ENCODE measurements around the gene CPAMD8.
"Not testable (repeated sequence)": the region's sequence is repeated elsewhere in the genome, so short reads cannot be mapped to it uniquely, and the experiment has no call there.

CPAMD8 gene

DNA sequence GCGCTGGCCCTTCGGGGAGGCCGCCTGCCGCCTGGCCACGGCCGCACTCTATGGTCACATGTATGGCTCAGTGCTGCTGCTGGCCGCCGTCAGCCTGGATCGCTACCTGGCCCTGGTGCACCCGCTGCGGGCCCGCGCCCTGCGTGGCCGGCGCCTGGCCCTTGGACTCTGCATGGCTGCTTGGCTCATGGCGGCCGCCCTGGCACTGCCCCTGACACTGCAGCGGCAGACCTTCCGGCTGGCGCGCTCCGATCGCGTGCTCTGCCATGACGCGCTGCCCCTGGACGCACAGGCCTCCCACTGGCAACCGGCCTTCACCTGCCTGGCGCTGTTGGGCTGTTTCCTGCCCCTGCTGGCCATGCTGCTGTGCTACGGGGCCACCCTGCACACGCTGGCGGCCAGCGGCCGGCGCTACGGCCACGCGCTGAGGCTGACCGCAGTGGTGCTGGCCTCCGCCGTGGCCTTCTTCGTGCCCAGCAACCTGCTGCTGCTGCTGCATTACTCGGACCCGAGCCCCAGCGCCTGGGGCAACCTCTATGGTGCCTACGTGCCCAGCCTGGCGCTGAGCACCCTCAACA lies 136.6 kb downstream of the CPAMD8 start:
- DNase-seq, result no peak

DNA sequence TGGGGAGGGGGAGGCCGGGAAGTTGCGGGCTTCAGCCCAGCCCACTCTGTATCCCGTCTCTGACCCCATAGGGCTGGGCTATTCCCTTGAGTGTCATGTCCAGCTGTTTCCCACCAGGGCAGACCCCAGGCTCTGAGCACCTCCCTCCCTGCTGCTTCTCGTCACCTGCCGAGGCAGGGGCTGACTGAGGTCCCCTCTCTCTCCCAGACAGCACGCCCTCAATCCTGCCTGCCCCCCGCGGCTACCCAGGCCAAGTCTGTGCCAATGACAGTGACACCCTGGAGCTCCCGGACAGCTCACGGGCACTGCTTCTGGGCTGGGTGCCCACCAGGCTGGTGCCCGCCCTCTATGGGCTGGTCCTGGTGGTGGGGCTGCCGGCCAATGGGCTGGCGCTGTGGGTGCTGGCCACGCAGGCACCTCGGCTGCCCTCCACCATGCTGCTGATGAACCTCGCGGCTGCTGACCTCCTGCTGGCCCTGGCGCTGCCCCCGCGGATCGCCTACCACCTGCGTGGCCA lies 137.2 kb downstream of the CPAMD8 start:
- no peak for DNase-seq

DNA sequence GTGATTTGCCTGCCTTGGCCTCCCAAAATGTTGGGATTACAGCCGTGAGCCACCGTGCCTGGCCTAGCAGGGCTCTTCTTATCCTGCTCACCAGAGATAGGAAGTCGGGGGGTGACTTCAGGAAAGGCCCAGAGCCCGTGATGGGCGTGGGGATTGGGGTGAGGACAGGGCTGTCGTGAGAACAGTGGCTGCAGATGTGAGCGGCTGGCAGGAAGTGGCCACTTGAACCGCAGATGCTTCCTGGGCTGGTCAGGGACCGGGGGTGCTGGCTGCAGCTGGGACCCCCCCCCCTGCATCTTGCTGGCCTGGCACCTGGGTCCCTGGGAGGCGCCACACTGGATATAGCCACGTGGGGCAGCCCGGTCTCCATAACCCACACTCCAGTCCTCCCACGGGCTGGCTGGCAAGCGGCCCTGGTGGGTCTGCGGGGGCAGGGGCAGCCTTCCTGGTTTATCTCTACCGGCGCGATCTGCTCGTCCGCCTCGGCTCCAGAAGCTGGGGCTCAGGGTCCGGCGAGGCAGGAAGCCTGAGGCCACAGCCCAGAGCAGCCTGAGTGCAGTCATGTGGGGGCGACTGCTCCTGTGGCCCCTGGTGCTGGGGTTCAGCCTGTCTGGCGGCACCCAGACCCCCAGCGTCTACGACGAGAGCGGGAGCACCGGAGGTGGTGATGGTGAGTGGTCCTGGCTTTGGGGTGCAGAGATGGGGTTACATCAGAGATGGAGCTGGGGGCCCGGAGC lies 137.8 kb downstream of the CPAMD8 start, which contains the start of gene F2RL3:
Gene F2RL3, plus strand, starts transcription at position 371 of the 737 bp plus-strand sequence. Its CDS starts 191 bp downstream, at position 562.
- DNase-seq, result no peak

DNA sequence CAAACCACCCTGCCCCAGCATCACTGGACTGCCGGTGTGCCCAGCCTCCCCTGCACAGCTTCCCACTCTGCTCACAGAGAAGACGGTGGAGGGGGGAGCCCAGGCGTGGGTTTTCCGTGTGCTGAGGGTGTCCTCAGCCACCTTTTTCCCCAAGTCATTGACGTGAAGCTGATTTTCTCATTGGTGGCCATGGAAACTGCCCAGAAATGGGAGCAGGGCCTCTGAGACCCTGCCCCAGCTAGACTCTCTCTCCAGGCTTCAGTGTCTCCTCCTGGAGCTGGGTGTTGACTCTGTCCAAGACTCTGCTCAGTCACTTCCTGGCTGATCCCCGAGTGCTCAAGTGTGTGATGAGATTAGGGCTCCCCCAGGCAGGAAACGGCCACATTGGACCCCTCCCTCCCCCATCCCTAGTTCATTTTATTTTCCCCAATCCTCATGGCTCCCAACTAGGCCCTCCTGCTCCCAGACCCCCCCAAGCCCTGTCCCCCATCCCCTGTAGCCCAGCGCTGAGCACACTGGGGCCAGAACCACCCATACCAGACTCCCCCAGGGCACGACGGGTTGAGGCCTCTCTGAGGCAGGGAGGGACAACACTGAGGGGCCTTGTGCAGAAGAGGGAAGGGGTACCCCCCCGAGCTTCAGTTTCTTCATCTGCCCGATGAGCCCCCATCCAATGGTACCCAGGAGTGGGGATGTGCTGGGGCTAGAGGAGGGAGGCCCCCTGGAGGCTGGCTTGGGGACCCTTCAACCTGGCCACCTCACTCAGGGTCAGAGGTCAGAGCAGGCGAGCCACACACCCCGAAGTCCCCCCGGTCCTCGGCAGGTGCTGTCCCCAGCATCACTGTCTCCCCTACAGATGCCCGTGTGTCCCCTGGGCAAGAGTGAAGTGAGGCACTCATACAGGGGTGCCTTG lies 139.0 kb downstream of the CPAMD8 start:
- no peak for DNase-seq

DNA sequence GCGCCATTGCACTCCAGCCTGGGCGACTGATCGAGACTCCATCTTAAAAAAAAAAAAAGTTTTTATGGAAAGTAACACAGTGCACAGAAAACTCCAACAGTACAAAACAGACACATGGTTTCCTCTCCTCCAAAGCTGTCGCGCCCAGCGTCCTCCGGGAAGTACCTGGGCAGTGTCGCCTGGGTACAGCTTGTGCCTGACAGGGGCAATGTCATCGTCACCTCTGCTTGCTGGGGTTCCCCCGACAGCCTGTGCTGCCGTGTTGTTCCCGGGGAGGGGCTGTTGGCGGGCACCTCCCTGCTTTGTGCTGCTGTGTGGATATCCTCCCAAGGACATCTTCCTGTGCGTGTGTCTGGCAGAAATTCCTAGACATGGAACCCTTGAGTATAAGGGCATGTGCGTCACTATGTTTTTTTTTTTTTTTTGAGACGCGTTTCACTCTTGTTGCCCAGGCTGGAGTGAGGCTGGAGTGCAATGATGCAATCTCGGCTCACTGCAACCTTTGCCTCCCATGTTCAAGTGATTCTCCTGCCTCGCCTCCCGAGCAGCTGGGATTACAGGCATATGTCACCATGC lies 140.2 kb downstream of the CPAMD8 start:
- DNase-seq, result no peak

DNA sequence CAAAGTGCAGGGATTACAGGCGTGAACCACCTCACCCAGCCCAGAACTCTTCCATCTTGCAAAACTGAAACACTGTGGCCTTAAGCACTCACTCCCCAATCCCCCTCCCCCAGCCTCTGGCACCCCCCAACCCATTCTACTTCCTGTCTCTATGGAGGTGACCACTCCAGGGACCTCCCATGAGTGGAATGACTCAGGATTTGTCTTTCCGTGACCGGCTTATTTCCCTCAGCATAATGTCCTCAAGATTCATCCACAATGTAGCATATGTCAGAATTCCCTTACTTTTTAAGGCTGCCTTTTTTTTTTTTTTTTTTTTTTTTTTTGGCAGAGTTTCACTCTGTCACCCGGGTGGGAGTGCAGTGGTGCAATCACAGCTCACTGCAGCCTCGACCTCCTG lies 141.4 kb downstream of the CPAMD8 start:
- DNase-seq, result no peak

DNA sequence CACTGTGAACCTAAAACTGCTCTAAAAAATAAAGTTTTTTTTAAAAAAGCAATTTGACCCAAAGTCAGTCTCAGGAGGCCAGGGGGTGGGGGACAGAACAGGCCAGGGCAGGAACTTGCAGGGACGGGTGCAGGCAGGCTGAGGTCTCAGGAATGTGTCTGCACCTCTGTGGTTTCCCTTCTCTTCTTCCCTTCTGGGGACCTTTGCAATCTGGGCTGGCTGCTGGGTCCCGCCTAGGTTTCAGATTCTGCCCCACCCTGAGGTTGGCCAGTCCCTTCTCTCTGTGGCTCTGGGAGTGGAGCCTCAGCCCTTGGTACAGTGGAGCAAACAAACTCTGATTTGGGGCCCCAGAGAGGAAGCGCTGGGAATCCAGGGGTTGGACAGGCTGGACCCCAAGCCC lies 143.1 kb downstream of the CPAMD8 start:
- DNase-seq, result no peak

DNA sequence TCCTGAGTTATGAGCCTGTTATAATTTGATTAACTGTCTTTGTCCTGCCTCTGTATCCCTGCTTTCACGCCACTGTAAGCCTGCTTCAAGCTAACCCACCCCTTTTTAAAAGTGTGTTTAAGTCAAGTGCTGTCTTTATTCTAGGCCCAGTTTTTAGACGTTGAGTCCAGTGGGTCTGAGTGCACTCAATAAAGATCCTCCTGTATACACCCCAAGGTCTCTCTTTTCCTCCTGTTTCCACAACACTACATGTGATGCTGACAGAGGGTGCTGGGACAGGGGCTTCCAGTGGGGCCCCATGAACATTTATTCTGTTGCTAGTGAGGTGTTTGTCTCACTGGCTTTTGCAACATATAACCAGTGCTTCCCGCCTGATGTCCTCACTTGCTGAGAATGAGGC lies 144.5 kb downstream of the CPAMD8 start:
- DNase-seq, result no peak

DNA sequence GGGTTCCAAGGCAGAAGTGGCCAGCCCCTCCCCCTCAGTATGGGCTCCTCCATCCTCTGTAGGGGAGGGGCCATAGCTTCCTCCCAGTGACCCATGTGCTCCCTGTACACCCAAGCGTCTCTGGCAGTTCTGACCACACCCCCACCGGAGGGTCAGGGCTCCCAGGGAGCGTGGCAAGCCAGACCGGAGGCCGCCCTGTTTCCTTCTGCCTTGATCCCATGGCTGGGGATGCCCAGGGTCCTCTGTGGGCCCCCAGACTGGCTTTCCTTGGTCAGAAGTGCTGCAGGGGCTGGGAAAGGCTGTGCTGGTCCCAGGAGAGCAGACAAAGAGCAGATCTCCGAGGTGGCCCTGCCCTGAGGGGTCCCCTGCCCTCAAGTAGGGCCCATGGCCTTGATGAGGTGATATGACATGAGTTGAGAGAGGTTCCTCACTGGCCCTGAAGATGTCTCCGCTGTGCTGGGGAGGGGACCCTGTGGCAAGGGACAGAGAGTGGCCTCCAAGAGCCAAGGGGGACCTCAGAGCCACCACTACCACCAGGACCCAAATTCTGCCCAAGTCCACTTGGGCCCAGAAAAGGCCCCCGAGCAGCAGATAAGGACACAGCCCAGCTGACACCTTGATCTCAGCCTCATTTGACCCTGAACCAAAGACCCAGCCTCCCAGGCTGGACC lies 145.6 kb downstream of the CPAMD8 start:
- no peak for DNase-seq

DNA sequence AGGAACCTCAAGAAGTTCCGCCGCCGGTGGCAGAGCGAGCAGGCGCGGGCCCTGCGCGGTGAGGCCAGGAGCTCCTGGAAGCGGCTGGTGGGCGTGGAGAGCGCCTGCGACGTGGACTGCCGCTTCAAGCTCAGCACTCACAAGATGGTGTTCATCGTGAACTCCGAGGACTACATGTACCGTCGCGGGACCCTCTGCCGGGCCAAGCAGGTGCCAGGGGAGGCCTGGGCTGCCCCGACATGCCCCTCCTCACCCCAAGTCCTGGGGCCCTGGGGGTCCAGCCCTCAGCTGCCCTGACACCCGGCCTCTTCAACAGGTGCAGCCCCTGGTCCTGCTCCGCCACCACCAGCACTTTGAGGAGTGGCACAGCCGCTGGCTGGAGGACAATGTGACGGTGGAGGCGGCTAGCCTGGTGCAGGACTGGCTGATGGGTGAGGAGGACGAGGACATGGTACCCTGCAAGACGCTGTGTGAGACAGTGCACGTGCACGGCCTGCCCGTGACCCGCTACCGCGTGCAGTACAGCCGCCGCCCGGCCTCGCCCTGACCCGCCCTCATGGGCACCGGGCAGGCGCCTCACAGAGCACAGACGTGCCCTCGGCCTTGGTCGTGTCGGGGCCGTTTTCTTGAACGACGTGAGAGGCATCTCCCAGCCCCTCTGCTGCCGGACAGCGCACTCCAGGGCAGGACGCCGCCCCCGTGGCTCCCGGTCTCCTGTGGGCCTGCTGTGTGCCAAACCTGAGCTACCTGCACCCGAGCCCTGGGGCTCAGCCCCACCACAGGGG lies 148.2 kb downstream of the CPAMD8 start:
- no peak for DNase-seq

DNA sequence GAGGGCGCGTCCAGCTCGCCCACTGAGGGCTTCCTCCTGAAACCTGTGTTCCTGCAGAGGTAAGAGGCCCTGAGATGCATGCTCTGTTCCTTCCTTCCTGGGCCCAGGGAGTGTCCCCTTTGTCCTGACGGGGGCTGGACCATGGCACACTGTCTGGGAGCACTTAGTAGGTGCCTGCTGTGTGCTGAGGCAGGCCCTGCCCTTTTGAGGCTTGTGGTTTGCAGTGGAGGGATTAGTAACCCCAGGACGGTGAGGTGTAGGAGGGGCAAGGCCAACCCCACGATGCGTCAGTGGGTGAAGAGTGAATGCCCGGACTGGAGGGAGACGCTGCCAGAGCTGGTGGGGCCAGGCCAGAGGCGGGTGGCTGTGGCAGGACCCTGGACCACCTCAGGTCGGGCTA lies 149.0 kb downstream of the CPAMD8 start:
- DNase-seq, result no peak

DNA sequence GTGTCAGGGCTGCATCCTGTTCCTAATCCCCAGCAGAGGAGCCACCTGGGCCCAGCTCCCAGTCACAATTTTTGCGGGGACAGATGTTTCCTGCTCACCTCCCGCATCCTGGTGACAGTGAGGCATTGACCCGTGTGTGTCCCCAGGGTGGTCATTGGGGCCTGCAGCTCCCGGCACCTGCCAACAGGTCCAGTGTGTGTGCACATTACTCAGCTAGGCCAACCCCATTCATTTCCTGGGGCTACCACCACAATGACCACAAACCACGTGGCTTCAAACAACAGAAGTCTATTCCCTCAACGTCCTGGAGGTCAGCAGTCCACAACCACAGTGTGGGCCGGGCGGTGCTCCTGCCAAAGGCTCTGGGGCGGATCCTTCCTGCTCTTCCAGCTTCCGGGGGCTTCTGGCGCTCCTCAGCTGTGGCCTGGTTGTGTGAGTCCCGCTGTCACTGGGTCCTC lies 149.7 kb downstream of the CPAMD8 start:
- DNase-seq, result no peak

DNA sequence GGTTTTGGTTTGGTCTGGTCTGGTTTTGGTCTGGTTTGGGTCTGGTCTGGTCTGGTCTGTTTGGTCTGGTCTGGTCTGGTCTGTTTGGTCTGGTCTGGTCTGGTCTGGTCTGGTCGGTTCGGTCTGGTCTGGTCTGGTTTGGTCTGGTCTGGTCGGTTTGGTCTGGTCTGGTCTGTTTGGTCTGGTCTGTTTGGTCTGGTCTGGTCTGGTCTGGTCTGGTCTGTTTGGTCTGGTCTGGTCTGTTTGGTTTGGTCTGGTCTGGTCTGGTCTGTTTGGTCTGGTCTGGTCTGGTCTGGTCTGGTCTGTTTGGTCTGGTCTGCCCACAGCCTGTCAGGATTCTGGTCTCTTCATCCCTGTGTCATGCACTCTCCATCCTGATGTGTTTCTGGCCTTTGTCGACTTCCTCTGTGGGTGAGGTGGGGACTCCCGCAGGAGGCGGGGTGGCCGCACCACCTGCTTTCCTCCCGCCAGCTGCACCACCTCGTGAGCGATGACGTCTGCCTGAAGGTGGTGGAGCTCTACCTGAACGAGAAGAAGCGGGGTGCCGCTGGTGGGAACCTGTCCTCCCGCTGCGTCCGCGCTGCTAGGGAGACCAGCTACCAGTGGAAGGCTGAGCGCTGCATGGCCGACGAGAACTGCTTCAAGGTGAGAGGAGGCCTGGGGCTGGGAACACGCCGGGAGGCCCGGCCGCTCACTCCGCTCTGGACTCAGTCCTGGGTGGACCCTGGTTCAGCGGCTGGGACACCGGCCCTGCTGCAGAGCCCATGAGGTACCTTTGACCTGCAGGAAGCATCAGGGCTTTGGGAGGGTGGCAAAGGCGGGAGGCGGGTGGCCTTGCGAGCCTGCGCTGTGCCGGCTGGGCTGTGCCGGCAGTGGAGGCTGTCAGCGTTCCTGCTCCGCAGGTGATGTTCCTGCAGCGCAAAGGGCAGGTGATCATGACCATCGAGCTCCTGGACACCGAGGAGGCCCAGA lies 150.7 kb downstream of the CPAMD8 start:
- no peak for DNase-seq

DNA sequence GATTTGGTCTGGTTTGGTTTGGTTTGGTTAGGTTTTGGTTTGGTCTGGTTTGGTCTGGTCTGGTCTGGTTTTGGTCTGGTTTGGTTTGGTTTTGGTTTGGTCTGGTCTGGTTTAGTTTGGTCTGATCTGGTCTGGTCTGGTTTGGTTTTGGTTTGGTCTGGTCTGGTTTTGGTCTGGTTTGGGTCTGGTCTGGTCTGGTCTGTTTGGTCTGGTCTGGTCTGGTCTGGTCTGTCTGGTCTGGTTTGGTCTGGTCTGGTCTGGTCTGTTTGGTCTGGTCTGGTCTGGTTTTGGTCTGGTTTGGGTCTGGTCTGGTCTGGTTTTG lies 151.7 kb downstream of the CPAMD8 start:
- not testable (repeated sequence) for DNase-seq

DNA sequence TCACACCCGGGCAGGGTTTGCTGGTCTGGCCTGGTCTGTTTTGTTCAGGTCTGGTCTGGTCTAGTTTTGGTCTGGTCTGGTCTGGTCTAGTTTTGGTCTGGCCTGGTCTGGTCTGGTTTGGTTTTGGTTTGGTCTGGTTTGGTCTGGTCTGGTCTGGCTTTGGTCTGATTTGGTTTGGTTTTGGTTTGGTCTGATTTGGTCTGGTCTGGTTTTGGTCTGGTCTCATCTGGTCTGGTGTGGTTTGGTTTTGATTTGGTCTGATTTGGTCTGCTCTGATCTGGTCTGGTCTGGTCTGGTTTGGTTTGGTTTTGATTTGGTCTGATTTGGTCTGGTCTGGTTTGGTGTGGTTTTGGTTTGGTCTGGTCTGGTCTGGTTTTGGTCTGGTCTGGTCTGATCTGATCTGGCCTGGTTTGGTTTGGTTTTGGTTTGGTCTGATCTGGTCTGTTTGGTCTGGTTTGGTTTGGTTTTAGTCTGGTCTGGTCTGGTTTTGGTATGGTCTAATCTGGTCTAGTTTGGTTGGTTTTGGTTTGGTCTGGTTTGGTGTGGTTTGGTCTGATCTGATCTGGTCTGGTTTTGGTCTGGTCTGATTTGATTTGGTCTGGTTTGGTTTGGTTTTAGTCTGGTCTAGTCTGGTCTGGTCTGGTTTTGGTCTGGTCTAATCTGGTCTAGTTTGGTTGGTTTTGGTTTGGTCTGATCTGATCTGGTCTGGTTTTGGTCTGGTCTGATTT lies 152.2 kb downstream of the CPAMD8 start:
- DNase-seq, result no peak

DNA sequence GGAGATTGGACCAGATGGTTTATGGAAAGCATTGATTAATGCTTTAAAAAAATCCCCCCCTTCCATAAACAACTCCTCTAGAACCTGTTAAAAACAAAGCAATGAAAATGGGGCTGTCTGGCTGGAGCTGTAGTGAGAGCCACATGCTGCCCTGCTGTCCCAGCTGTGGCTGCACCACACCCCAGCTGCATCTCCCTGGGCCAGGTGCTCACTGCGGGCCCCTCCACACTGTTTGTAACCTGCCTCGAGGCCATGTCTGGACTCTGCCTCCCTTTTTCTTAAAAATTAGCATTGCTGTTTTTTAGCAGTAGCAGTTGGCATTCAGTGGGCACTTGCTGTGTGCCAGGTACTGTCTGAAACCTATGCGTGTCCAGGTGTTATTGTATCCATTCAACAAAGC lies 153.0 kb downstream of the CPAMD8 start:
- no peak for DNase-seq

DNA sequence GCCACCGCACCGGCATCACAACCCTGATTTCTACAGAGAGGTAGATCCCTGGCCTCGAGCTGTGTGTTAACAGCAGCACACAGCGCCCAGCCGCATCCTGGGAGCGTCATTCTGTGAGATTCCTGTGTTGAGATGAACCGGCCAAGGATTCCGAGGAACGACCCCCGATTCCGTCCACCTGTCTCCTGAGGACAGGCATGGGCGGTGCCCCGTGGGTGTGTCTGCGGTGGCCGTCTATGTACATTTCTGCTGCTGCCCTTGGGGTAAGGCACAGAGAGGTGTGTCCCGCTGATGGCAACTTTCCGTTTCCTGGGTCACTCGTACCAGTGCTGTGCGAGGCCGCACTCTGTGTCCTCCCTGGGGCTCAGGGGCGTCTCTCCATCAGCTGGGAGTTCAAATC lies 153.9 kb downstream of the CPAMD8 start:
- no peak for DNase-seq

DNA sequence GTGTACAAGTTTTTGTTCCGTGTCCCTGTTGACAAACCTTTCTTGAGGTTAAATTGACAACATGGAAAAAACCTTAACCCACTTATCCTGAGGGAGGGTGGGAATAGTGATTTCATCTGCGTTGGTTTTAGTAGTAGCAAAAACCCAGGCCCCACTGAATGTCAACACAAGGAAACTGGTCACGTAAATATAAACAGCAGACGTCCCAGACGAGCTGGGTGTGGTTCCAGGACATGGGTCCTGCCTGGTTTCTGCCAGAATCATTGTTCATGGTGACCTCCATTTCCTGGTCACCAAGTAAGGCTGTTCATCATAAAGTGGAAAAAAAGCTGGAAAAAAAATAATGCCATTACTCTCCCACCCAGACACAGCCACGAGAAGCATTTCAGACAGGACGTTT lies 154.7 kb downstream of the CPAMD8 start:
- no peak for DNase-seq

DNA sequence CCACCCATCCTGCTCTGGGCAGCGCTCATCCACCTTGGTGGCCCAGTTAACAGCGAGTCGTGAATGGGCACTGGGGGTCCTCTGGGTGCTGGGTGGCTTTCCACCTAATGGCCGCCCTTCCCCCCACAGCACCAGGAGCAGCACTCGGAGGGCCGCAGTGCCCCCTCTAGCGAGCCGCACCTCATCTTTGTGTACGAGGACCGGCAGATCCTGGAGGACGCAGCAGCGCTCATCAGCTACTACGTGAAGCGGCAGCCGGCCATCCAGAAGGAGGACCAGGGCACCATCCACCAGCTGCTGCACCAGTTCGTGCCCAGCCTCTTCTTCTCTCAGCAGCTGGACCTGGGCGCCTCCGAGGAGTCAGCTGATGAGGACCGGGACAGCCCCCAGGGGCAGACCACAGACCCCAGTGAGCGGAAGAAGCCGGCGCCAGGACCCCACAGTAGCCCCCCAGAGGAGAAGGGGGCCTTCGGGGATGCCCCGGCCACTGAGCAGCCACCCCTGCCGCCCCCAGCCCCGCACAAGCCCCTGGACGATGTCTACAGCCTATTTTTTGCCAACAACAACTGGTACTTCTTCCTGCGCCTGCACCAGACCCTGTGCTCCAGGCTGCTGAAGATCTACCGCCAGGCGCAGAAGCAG lies 157.2 kb downstream of the CPAMD8 start:
- no peak for DNase-seq

Data from activated CD8-positive, alpha-beta memory T cell treated with anti-CD3 and anti-CD28 coated beads, Interleukin-2, amount 50 U/mL, for 48 hours (primary cell).